GM18951 (cell line): ENCODE results near the gene ZNHIT1.

Source experiments
- POLR2A ChIP-seq: IDR thresholded peaks from 4 replicates; pipeline ENCODE4 v1.6.1; 2011; ENCODE audit warnings: mild to moderate bottlenecking; ENCODE audit not compliant: insufficient read length, insufficient read depth; ENCODE audit errors: extremely low read depth
- in situ Hi-C: fragments of 300-500 bp; cut with MboI; formaldehyde crosslinking; loops from one replicate; pipeline ENCODE4 v1.12.0; 2022; ENCODE audit warnings: low sequenced_read_pairs, mixed read lengths, inconsistent platforms; ENCODE audit not compliant: unreplicated experiment

Gene ZNHIT1

GRCh38 chr7:101273206-101273605 lies 55.2 kb downstream of the ZNHIT1 start:
- in situ Hi-C loops = no loop called here

More at GRCh38 chr7:101273206-101273605, 55.2 kb downstream of the ZNHIT1 start:
- no peak for TF ChIP-seq POLR2A
